AG10803 (cell line): ENCODE results near the gene ZC3H15.
A peak's percentile ranks its signal among the peaks of the same experiment; 100 is the strongest.
"Not testable (repeated sequence)": the region's sequence is repeated elsewhere in the genome, so short reads cannot be mapped to it uniquely, and the experiment has no call there.

Experiments used
- DNase-seq: peaks from one replicate; pipeline ENCODE4 v3.0.0; 2010; ENCODE audit warnings: low read depth
- H3K4me3 ChIP-seq: 2 replicates; pipeline ENCODE4 v1.5.1; 2011; ENCODE audit warnings: mild to moderate bottlenecking, low read length, control low read depth
- CTCF ChIP-seq: conservative IDR thresholded peaks from 2 replicates; pipeline ENCODE4 v1.5.1; 2011; ENCODE audit warnings: mild to moderate bottlenecking, low read length, control low read depth, inconsistent platforms

Gene ZC3H15

GRCh38 chr2:186456941-186457340, 29.1 kb upstream of the ZC3H15 start:
- TF ChIP-seq CTCF: no peak
- no peak overlapping the region for H3K4me3 ChIP-seq
- DNase-seq: peak; percentile 87

GRCh38 chr2:186457908-186458307, 28.2 kb upstream of the ZC3H15 start:
- no peak for DNase-seq
- TF ChIP-seq CTCF: no peak

GRCh38 chr2:186459009-186459408, 27.1 kb upstream of the ZC3H15 start:
- DNase-seq: peak; percentile 23
- H3K4me3 ChIP-seq: no peak overlapping the region
- peak; percentile 48 for TF ChIP-seq CTCF

More at GRCh38 chr2:186457908-186458307, 28.2 kb upstream of the ZC3H15 start:
- H3K4me3 ChIP-seq: no peak overlapping the region

- DNase-seq: peak; percentile 24
- peak; percentile 45 for TF ChIP-seq CTCF
- H3K4me3 ChIP-seq: no peak overlapping the region
These were observed 25.6 kb upstream of the ZC3H15 start for GRCh38 chr2:186460465-186460864.

GRCh38 chr2:186466743-186467142, 19.3 kb upstream of the ZC3H15 start:
- no peak overlapping the region for H3K4me3 ChIP-seq
- DNase-seq: no peak
- no peak for TF ChIP-seq CTCF

GRCh38 chr2:186467421-186467820, 18.6 kb upstream of the ZC3H15 start:
- no peak for TF ChIP-seq CTCF
- H3K4me3 ChIP-seq: no peak overlapping the region
- DNase-seq: no peak

- H3K4me3 ChIP-seq, DNase-seq: not testable (repeated sequence)
These were observed 13.2 kb upstream of the ZC3H15 start for GRCh38 chr2:186472722-186473493.

GRCh38 chr2:186474239-186474638, 11.8 kb upstream of the ZC3H15 start:
- not testable (repeated sequence) for DNase-seq, H3K4me3 ChIP-seq
